ENCODE data around the gene ZNF697.

The ZNF697 gene

DNA sequence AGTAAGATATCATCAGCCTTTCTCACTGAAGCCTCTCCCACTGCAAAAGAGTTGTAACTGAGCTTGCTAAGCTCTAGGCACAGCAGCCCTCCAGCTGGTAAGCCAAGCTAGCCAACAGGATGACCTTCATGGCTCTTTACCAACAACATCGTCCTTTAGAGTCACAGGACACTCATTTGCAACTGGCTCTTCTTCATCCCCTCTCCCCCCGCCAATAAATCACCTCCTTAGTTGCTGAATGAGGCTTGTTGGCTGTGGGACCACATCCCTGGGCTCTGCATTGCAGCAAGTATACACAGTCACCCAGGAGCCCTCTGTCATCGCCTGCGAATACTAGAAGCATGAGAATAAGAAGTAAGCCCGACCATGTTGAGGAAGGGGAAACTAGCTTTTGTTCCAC, 16.0 kb upstream of the ZNF697 start:
- no peak overlapping the region for H3K4me3 ChIP-seq (ENCODE audit: low read depth, low read length)

- H3K4me3 ChIP-seq (ENCODE audit: low read depth, low read length) = no peak overlapping the region
These were observed 14.0 kb upstream of the ZNF697 start for GRCh38 chr1:119662034-119662437.

GRCh38 chr1:119660253-119661083, 12.4 kb upstream of the ZNF697 start:
- no peak overlapping the region for H3K4me3 ChIP-seq (ENCODE audit: low read depth, low read length)

GRCh38 chr1:119659628-119660027, 11.6 kb upstream of the ZNF697 start:
- no peak overlapping the region for H3K4me3 ChIP-seq (ENCODE audit: low read depth, low read length)

GRCh38 chr1:119656410-119656955, 8.4 kb upstream of the ZNF697 start:
- no peak overlapping the region for H3K4me3 ChIP-seq (ENCODE audit: low read depth, low read length)

GRCh38 chr1:119655154-119655553, 7.1 kb upstream of the ZNF697 start:
- H3K4me3 ChIP-seq (ENCODE audit: low read depth, low read length) = no peak overlapping the region

DNA sequence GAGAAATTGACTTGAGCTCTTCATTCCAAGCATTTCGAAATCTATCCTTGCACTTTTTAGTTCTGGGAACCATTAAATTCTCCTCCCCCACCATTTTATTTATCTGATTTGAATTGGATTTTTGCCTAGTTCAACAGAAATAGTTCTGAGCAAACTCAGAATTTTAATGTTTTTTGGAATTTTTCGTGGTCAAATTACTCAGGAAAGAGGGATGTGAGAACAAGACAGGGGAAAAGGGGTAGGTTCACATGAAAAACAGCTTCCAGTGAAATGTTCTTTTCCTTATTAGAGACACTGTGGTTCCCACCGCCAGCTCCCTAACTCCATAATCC, 5.7 kb upstream of the ZNF697 start:
- H3K4me3 ChIP-seq (ENCODE audit: low read depth, low read length) = no peak overlapping the region

DNA sequence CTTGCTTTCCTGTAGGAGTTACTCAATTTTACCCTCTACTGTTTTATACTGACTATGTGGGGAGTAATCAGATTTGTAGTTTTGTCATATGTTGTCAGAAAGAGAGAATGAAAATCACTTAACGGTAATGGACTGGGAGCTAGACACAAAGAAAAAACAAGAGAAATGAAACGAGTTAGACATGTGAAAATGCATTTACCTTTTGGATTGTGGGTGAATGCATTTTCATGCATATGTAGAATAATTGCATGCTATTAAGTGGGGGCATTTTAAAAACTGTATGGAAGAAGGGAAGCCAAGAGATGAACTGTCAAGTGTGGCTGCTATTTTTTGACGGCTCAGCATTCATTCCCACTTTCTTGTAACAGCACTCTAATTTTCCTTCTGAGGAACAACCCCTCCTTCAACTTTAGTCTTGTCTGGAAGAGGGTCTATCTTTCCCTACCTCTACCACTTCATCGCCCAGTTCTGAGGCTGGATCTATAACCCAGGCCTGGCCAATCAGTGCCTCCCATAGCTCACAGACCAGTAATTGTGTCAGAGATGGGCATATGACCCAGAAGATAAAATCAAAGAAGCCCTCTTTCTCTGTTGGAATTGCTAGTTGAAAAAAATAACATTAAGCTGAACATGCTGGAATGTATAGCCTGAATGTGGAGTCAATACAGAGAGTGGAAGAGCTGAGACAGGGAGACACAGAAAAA, 5.2 kb upstream of the ZNF697 start:
- no peak overlapping the region for H3K4me3 ChIP-seq (ENCODE audit: low read depth, low read length)

- H3K4me3 ChIP-seq (ENCODE audit: low read depth, low read length) = no peak overlapping the region
These were observed 4.5 kb upstream of the ZNF697 start for GRCh38 chr1:119652587-119652986.

DNA sequence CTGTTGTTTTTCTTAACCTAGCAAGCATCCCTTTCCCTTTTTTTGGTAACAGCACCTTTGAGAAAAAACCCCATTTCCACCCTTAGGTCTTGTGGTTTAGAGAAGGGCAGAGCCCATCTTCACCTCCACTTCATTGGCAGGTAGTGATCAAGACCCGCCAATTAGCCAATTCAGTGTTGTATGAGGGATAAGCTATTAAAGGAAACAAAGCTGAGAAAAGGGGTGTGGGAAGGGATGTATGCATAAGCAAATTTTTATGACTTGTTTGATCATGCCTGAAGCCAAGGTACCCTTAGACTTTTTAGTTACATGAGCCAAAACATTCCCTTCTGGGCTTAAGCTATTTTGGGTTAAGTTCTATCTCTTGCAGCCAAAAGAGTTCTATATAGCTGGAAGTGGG, 3.6 kb upstream of the ZNF697 start:
- H3K4me3 ChIP-seq (ENCODE audit: low read depth, low read length) = no peak overlapping the region

DNA sequence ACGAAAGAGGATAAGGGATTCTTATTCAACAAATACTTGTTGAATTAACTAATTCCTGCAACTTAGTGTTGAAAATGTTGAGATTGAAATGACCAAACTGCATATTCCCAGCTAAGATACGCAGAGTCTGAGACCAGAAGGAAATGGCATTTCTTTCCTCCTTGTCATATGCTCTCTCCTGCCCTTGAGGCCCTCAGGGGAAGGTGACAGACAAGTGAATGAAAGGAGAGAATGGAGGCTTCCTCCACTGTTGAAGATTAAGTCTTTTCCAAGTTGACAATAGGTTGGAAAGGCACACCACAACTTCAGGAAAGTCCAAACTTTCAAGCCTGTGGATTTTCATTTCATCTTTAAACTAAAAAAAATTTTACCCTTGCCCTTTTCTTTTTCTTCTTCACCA, 3.1 kb upstream of the ZNF697 start:
- no peak overlapping the region for H3K4me3 ChIP-seq (ENCODE audit: low read depth, low read length)

DNA sequence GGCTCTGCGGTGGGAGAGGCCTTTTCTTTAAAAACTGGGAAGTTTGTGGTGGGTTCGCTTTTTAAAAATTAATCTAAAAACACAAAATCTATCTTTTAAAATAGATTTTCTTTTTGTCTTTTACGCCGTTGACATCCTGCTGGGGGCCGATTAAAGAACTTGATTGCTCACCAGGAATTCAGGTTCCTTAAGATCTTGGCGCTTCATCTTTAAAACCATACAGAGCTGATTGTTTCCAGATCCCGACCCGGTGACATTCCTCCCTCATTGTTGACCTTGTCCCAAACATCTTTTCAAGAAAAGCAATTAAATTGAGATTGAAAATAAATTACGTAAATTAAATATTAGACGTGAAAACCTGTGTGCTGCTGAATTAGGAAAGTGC, 546 bp upstream of the ZNF697 start:
- H3K4me3 ChIP-seq (ENCODE audit: low read depth, low read length) = peak overlapping the region; percentile 68

DNA sequence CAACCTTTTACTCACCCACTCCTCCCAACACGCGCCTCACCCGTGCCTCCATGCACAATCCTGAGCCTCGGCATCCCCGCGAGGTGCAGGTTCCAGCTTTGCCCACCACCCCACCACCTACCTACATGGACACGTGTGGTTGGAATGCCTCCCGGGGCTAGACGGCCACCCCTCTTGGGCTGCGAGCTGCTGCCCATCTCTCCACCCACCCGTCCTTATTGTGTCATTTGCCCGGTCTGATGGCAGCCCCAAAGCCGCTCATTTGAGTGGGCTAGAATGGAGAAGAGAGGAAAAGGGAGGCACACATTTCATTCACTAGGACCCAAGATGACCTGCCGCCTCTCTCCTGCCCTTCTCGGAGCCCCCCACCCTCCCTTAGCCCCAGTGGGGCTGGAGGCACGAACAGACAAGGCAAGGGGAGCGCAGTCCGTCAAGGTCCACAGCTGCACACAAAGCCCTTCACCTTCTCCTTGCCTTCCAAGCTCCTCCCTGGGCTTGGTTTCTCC, 785 bp downstream of the ZNF697 start:
- H3K4me3 ChIP-seq (ENCODE audit: low read depth, low read length) = peak overlapping the region; percentile 92

GRCh38 chr1:119646521-119647227, 1.4 kb downstream of the ZNF697 start:
- peak overlapping the region; percentile 92 for H3K4me3 ChIP-seq (ENCODE audit: low read depth, low read length)

GRCh38 chr1:119639109-119639508, 9.0 kb downstream of the ZNF697 start:
- H3K4me3 ChIP-seq (ENCODE audit: low read depth, low read length) = no peak overlapping the region

- no peak overlapping the region for H3K4me3 ChIP-seq (ENCODE audit: low read depth, low read length)
These were observed 10.4 kb downstream of the ZNF697 start for GRCh38 chr1:119637710-119638109.

- H3K4me3 ChIP-seq (ENCODE audit: low read depth, low read length) = no peak overlapping the region
These were observed 11.5 kb downstream of the ZNF697 start for GRCh38 chr1:119636491-119637089.

DNA sequence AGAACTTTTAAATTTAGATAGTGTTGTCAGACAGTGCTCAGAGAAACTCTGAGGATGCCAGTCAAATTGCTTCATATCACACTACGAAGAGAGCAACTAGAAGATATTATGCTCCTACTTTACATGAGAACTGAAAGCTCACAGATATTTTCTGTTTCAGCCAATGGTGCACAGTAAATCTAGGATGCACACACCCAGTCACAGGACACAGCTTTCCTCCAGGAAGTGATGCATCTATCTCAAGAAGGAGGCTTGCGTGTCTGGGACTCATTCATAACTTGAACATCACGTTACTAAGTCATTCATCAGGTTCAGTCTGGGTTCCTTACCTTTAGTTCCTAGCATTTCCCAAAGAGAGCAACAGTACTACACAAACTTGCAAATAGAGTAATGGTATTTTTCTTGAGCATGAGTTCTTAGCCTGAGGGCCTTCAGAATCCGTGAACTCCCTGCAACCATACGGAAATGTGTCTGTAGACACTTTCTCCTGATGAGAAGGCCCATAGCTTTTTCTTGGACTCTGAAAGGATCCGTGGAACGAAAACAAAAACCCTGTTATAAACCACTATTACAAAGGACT, 12.2 kb downstream of the ZNF697 start:
- H3K4me3 ChIP-seq (ENCODE audit: low read depth, low read length) = no peak overlapping the region

GRCh38 chr1:119634016-119634415, 14.1 kb downstream of the ZNF697 start:
- H3K4me3 ChIP-seq (ENCODE audit: low read depth, low read length) = no peak overlapping the region

GRCh38 chr1:119633575-119633974, 14.5 kb downstream of the ZNF697 start:
- H3K4me3 ChIP-seq (ENCODE audit: low read depth, low read length) = no peak overlapping the region

DNA sequence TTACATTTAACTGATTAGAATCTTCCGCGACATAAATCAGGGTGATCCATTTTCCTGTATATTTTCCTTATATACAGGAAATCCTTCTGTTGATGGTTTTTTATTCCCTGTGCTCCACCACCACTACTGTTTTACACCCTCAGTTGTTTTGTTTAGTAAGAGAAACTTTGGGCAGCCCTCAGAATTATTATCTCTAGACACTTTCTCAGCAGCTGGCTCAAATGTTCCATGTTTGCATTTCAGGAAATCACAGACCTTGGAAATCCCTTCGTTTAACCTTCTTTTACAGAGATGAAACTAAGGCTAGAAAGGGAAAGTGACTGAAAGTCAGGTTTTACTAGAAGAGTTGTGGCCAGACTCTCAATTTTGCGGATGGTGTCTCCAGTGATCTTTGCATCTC, 15.2 kb downstream of the ZNF697 start:
- no peak overlapping the region for H3K4me3 ChIP-seq (ENCODE audit: low read depth, low read length)

Data from iPS-11a (cell line).